ENCODE data around the gene RABAC1.

The RABAC1 gene

DNA sequence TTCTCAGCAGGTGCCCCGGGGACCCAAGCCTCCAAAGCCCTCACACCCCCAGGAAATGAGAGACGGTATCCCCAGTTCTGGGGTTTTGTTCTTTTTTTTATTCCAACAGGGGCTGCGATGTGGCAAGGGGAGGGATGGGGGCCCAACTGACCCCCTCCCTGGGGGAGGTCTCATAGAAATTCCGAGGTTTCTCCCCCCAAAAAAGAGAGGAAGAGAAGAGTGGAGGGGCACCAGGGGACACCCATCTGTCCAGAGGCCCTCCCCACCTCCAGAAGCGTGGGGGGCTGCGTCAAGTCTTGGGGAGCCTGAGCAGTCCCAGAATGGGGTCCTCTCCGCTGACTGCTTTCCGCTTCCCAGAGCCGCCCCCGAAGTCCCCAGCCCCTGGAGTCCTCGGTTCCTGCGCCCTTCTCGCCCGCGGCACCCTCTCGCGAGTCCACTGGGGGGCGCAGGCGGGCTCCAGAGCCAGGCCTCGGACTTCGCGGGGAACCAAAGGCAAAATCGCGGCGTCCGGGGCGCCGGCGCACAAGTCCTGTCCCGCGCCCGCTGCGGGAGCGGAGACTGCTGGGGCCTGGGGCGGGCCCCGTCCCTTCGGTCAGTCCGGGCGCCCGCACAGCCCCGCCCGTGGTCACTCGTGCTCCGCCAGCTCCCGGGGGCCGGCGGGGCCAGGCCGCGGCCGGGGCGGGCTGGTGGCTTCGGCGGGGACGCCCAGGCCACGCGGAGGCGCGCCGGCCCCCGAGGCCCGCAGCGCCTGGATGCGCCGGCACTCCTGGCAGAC is 39.3 kb upstream of the RABAC1 start:
- H3F3A ChIP-seq (ENCODE audit: control insufficient read depth, insufficient read depth): no peaks in the 10 kb centered on the region; the same call in 1 of the 2 replicates
- H3K36me3 ChIP-seq (ENCODE audit: control insufficient read depth, low read length): no peaks in the 10 kb centered on the region
- peak overlapping the region; percentile 90 for H3K4me2 ChIP-seq (ENCODE audit: low read length)
- H3K27me3 ChIP-seq (ENCODE audit: control insufficient read depth, low read length): peaks cover 42% of the 10 kb centered on the region
- no peaks in the 10 kb centered on the region for H3K9me2 ChIP-seq (replicated peaks; ENCODE audit: control insufficient read depth, low read length)
- peaks cover 4% of the 10 kb centered on the region; the same call in 1 of the 2 replicates for H4K20me1 ChIP-seq (ENCODE audit: control insufficient read depth, insufficient read depth, low read depth, low read length)
- peaks cover 4% of the 10 kb centered on the region for H3K79me2 ChIP-seq (ENCODE audit: control insufficient read depth, low read length)
- TF ChIP-seq, protein P1, sequence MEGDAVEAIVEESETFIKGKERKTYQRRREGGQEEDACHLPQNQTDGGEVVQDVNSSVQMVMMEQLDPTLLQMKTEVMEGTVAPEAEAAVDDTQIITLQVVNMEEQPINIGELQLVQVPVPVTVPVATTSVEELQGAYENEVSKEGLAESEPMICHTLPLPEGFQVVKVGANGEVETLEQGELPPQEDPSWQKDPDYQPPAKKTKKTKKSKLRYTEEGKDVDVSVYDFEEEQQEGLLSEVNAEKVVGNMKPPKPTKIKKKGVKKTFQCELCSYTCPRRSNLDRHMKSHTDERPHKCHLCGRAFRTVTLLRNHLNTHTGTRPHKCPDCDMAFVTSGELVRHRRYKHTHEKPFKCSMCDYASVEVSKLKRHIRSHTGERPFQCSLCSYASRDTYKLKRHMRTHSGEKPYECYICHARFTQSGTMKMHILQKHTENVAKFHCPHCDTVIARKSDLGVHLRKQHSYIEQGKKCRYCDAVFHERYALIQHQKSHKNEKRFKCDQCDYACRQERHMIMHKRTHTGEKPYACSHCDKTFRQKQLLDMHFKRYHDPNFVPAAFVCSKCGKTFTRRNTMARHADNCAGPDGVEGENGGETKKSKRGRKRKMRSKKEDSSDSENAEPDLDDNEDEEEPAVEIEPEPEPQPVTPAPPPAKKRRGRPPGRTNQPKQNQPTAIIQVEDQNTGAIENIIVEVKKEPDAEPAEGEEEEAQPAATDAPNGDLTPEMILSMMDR (IDR thresholded peaks at IDR 0.05; ENCODE audit: low read depth, low read length, poor library complexity, severe bottlenecking): peak; percentile 72
- TF ChIP-seq EZH2phosphoT487 (IDR thresholded peaks at IDR 0.05; ENCODE audit: borderline replicate concordance, low read length): no peak
- H3K4me1 ChIP-seq (ENCODE audit: control insufficient read depth, low read length): peaks cover 50% of the 10 kb centered on the region
- H3K4me3 ChIP-seq (ENCODE audit: low read length): peak overlapping the region; percentile 72
- no peaks in the 10 kb centered on the region for H3K9me3 ChIP-seq (ENCODE audit: control insufficient read depth, insufficient read depth, low read length)
- peak overlapping the region; percentile 85 for H3K27ac ChIP-seq (ENCODE audit: low read depth, low read length)

DNA sequence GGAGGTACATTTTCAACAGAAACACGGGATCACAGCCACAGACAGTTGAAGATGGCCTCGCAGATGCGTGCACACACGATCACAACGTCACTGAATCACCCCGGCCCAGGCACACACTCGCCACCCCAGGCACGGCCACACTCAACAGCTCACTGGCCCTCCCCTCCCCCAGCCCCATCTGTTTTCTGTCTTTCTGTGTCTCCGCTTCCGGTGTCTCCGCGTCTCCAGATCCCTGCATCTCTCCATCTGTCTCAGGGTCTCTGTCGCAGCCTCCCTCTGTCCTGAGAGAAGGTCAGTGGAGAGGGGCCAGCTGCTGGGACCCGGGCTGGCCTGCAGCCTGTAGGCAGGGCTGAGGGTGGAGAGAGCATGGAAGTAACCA is 38.7 kb upstream of the RABAC1 start:
- Histone ChIP-seq H3K4me2 (ENCODE audit: low read length) (peak overlapping the region; percentile 90), H3K36me3 (ENCODE audit: control insufficient read depth, low read length) (no peaks in the 10 kb centered on the region), H3K9me3 (ENCODE audit: control insufficient read depth, insufficient read depth, low read length) (no peaks in the 10 kb centered on the region), H3K79me2 (ENCODE audit: control insufficient read depth, low read length) (peaks cover 9% of the 10 kb centered on the region), H4K20me1 (ENCODE audit: control insufficient read depth, insufficient read depth, low read depth, low read length) (peaks cover 6% of the 10 kb centered on the region; the same call in 1 of the 2 replicates), H3F3A (ENCODE audit: control insufficient read depth, insufficient read depth) (no peaks in the 10 kb centered on the region; the same call in 1 of the 2 replicates), H3K27ac (ENCODE audit: low read depth, low read length) (peak overlapping the region; percentile 85), H3K9me2 (replicated peaks; ENCODE audit: control insufficient read depth, low read length) (no peaks in the 10 kb centered on the region), H3K4me1 (ENCODE audit: control insufficient read depth, low read length) (peaks cover 56% of the 10 kb centered on the region), H3K4me3 (ENCODE audit: low read length) (peak overlapping the region; percentile 72), H3K27me3 (ENCODE audit: control insufficient read depth, low read length) (peaks cover 42% of the 10 kb centered on the region)
- no peak for TF ChIP-seq EZH2phosphoT487 (IDR thresholded peaks at IDR 0.05; ENCODE audit: borderline replicate concordance, low read length)

DNA sequence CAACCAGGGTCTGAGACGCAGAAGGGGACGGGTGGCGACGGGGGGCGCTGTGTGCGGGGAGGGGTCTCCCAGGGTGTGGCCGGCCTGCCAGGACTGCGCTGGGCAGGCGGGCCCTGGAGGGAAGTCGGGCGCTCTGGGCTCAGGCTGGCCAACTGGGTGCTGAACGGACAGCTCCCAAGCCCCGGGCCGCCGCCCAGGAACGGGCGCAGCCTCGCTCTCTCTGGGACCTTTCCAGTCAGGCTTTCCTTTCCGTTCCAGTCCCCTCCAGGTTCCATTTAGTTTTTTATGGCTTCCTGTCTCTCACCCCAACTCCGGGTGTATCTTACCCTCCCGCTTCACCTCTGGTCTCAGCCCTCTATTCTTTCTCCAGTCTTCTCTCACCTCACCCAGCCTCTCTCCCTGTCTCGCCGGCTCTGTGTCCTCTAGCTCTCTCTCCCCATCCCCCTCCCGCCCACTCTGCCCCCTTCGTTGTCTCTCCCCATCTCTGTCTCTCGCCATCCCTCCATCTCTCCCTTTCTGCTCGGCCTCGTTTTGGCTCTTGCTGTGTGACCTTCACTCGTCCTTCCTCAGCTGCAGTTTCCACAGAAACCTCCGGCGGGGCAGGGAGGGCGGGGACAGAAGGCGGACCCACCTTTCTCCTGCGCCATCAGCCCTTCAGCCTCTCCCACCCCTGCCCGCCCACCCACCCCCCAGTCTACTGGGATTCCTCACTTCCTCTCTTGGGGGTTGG is 38.2 kb upstream of the RABAC1 start:
- no peaks in the 10 kb centered on the region for H3K9me3 ChIP-seq (ENCODE audit: control insufficient read depth, insufficient read depth, low read length)
- peaks cover 60% of the 10 kb centered on the region for H3K4me1 ChIP-seq (ENCODE audit: control insufficient read depth, low read length)
- H3K27me3 ChIP-seq (ENCODE audit: control insufficient read depth, low read length): peaks cover 40% of the 10 kb centered on the region
- H3K27ac ChIP-seq (ENCODE audit: low read depth, low read length): peak overlapping the region; percentile 85
- TF ChIP-seq EZH2phosphoT487 (IDR thresholded peaks at IDR 0.05; ENCODE audit: borderline replicate concordance, low read length): no peak
- TF ChIP-seq, protein P1 (IDR thresholded peaks at IDR 0.05; ENCODE audit: low read depth, low read length, poor library complexity, severe bottlenecking): no peak
- no peaks in the 10 kb centered on the region for H3K36me3 ChIP-seq (ENCODE audit: control insufficient read depth, low read length)
- peaks cover 10% of the 10 kb centered on the region; the same call in 1 of the 2 replicates for H4K20me1 ChIP-seq (ENCODE audit: control insufficient read depth, insufficient read depth, low read depth, low read length)
- peak overlapping the region; percentile 90 for H3K4me2 ChIP-seq (ENCODE audit: low read length)
- no peaks in the 10 kb centered on the region; the same call in 1 of the 2 replicates for H3F3A ChIP-seq (ENCODE audit: control insufficient read depth, insufficient read depth)
- peak overlapping the region; percentile 72 for H3K4me3 ChIP-seq (ENCODE audit: low read length)
- no peaks in the 10 kb centered on the region for H3K9me2 ChIP-seq (replicated peaks; ENCODE audit: control insufficient read depth, low read length)
- H3K79me2 ChIP-seq (ENCODE audit: control insufficient read depth, low read length): peaks cover 14% of the 10 kb centered on the region

Data from DOHH2 (cell line).